Liver (tissue), 9 donors: ENCODE measurements around the gene MVB12B. TPM values are rescaled to one million over a fixed set of nuclear protein-coding genes. Genes with fewer than 3 reads are reported as not detected.

Source experiments
- DNase-seq: peaks from one replicate; pipeline ENCODE4 v3.0.0-alpha.2; 2017; ENCODE audit warnings: low spot score
- H3K27ac ChIP-seq, 2 donors: one replicate each; pipeline ENCODE4 v1.7.0; 2013; ENCODE audit warnings: inconsistent platforms in 2 of 2, low read length in 2 of 2, control low read depth in 1 of 2, low read depth in 1 of 2, mild to moderate bottlenecking in 1 of 2
- H3K27me3 ChIP-seq, 4 donors: one replicate each; pipeline versions ENCODE4 v1.6.1 to v1.7.0; 2013; ENCODE audit warnings: low read length in 3 of 4, inconsistent platforms in 1 of 4, mild to moderate bottlenecking in 1 of 4, moderate library complexity in 1 of 4; ENCODE audit not compliant: control insufficient read depth in 4 of 4, insufficient read depth in 4 of 4
- H3K36me3 ChIP-seq, 4 donors: one replicate each; pipeline versions ENCODE4 v1.6.1 to v1.7.0; 2013; ENCODE audit warnings: low read length in 3 of 4, mild to moderate bottlenecking in 3 of 4, low read depth in 1 of 4, moderate library complexity in 1 of 4; ENCODE audit not compliant: control insufficient read depth in 4 of 4, insufficient read depth in 3 of 4
- H3K4me1 ChIP-seq, 4 donors: one replicate each; pipeline versions ENCODE4 v1.6.1 to v1.7.0; 2013; ENCODE audit warnings: low read length in 3 of 4, mild to moderate bottlenecking in 3 of 4, moderate library complexity in 1 of 4; ENCODE audit not compliant: control insufficient read depth in 4 of 4, insufficient read depth in 4 of 4
- H3K4me3 ChIP-seq, 3 donors: one replicate each; pipeline versions ENCODE4 v1.6.1 to v1.7.0; 2013; ENCODE audit warnings: low read length in 3 of 3, control low read depth in 1 of 3, low read depth in 1 of 3, mild to moderate bottlenecking in 1 of 3
- H3K9ac ChIP-seq, 2 donors: one replicate each; pipeline ENCODE4 v1.7.0; 2013; ENCODE audit warnings: low read length in 2 of 2, mild to moderate bottlenecking in 2 of 2, moderate library complexity in 2 of 2, control low read depth in 1 of 2, low read depth in 1 of 2
- H3K9me3 ChIP-seq, 4 donors: one replicate each; pipeline versions ENCODE4 v1.6.1 to v1.7.0; 2013; ENCODE audit warnings: low read length in 3 of 4; ENCODE audit not compliant: control insufficient read depth in 4 of 4
- FOXA2 ChIP-seq: IDR thresholded peaks from 2 replicates; pipeline ENCODE4 v1.6.1; 2016; ENCODE audit warnings: antibody characterized with exemption
- GABPA ChIP-seq, 2 donors: IDR thresholded peaks in 1 of 2; conservative IDR thresholded peaks in 1 of 2; 2 replicates each; pipeline ENCODE4 v1.6.1; 2016; ENCODE audit warnings: antibody characterized with exemption in 2 of 2, mild to moderate bottlenecking in 1 of 2, moderate library complexity in 1 of 2
- HNF4A ChIP-seq, 2 donors: conservative IDR thresholded peaks; 2 replicates each; pipeline ENCODE4 v1.6.1; 2016; ENCODE audit warnings: antibody characterized with exemption in 2 of 2, mild to moderate bottlenecking in 2 of 2
- JUND ChIP-seq, 2 donors: IDR thresholded peaks; 2 replicates each; pipeline ENCODE4 v1.6.1; 2016; ENCODE audit warnings: antibody characterized with exemption in 2 of 2
- NR2F2 ChIP-seq: IDR thresholded peaks from 2 replicates; pipeline ENCODE4 v1.6.1; 2016; ENCODE audit warnings: antibody characterized with exemption
- RAD21 ChIP-seq, 2 donors: IDR thresholded peaks; 2 replicates each; pipeline ENCODE4 v1.6.1; 2016; ENCODE audit warnings: antibody characterized with exemption in 2 of 2, mild to moderate bottlenecking in 2 of 2
- REST ChIP-seq: IDR thresholded peaks from 2 replicates; pipeline ENCODE4 v1.6.1; 2016; ENCODE audit warnings: antibody characterized with exemption, mild to moderate bottlenecking
- RXRA ChIP-seq, 2 donors: IDR thresholded peaks; 2 replicates each; pipeline ENCODE4 v1.6.1; 2017 to 2018; ENCODE audit warnings: antibody characterized with exemption in 2 of 2, mild to moderate bottlenecking in 1 of 2
- SP1 ChIP-seq: IDR thresholded peaks from 2 replicates; pipeline ENCODE4 v1.6.1; 2018; ENCODE audit warnings: antibody characterized with exemption, mild to moderate bottlenecking
- TAF1 ChIP-seq: conservative IDR thresholded peaks from 2 replicates; pipeline ENCODE4 v1.6.1; 2016; ENCODE audit warnings: antibody characterized with exemption, mild to moderate bottlenecking
- YY1 ChIP-seq: IDR thresholded peaks from 2 replicates; pipeline ENCODE4 v1.6.1; 2016; ENCODE audit warnings: antibody characterized with exemption, mild to moderate bottlenecking
- WGBS: extraction: QIAGEN DNeasy Blood & Tissue Kit; methylation state at CpG from one replicate; pipeline ENCODE4 v1.1.7; 2013; 5-methylcytosine and 5-hydroxymethylcytosine counted together
- polyA plus RNA-seq, 2 donors: library from polyadenylated mRNA; stranded (reverse) in 1 of 2; unstranded in 1 of 2; fragments of 200-250 nt in 1 of 2; fragments of >200 nt in 1 of 2; fragmentation: Nextera tagmentation in 1 of 2; extraction: Ambion mirVana in 1 of 2; gene quantifications; one replicate each; pipeline versions ENCODE4 v1.2.1 to v1.2.3, GENCODE V29; 2013 to 2015
- total RNA-seq, 2 donors: library from RNA; depleted of rRNA; stranded (reverse); fragments of >200 nt; gene quantifications; one replicate each; pipeline ENCODE4 v1.2.3, GENCODE V29; 2014
- TF ChIP-seq, protein P1 (sequence below): IDR thresholded peaks from 2 replicates; pipeline ENCODE4 v1.6.1; 2016; ENCODE audit warnings: antibody characterized with exemption
- TF ChIP-seq, protein P2 (sequence below): fragments of 150-350 bp; IDR thresholded peaks from 2 replicates; pipeline ENCODE4 v1.5.1; 2017; ENCODE audit warnings: improper control_type of control experiment, low read depth, low read length; ENCODE audit not compliant: missing input control
- donor health status: healthy.
- donor health status: healthy.
- donor health status: healthy.
- donor health status: healthy.
- donor health status: healthy.

Gene MVB12B
- total and polyA plus RNA-seq, 4 donors: 5.3 to 12.4 (median 8.4) TPM

DNA sequence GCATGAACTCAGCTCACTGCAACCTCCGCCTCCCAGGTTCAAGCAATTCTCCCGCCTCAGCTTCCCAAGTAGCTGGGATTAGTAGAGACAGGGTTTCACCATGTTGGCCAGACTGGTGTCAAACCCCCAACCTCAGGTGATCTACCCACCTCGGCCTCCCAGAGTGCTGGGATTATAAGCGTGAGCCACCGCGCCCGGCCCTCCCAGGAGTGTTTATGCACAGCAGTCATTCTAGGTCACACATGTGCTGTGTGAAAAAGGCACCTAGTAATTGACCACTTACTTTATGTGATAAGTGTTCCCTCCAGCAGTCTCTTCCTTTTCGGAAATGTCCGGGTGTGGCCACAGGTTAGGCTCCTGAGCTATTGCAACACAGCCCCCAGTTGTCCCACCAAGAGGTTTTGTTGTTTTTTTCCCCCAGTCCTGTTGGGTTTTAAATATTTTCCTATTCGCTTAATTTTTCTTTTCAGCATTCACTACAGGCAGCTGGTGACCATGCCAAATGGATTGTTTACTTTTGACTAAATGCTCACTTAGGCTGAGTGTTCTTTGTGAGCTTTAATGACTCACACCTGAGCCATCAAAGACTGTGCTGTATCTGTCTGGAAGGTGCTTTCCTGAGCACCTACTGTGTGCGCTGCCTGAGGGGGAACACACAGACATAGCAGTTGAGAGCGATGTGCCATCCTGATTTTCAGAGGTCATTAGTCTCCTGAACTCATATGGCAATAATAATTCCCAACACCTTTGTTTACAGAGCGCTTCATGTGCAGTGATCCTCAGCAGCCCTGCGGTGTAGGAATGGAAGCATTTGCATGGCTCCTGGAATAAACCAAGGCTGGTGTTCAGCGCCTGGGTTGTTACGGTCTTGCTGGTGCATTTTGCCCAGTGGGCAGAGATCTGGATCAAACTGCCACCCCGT, 94.3 kb downstream of the MVB12B start:
- Histone ChIP-seq H3K9ac (no peak overlapping the region), H3K4me1 (no peaks in the 10 kb centered on the region), H3K36me3 (peaks cover 5 to 18% (median 13%) of the 10 kb centered on the region in 4 donors), H3K27me3 (no peaks in the 10 kb centered on the region), H3K27ac (no peak overlapping the region), H3K9me3 (no peaks in the 10 kb centered on the region), H3K4me3 (no peak overlapping the region)
- TF ChIP-seq, protein P1, sequence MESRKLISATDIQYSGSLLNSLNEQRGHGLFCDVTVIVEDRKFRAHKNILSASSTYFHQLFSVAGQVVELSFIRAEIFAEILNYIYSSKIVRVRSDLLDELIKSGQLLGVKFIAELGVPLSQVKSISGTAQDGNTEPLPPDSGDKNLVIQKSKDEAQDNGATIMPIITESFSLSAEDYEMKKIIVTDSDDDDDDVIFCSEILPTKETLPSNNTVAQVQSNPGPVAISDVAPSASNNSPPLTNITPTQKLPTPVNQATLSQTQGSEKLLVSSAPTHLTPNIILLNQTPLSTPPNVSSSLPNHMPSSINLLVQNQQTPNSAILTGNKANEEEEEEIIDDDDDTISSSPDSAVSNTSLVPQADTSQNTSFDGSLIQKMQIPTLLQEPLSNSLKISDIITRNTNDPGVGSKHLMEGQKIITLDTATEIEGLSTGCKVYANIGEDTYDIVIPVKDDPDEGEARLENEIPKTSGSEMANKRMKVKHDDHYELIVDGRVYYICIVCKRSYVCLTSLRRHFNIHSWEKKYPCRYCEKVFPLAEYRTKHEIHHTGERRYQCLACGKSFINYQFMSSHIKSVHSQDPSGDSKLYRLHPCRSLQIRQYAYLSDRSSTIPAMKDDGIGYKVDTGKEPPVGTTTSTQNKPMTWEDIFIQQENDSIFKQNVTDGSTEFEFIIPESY: no peak
- TF ChIP-seq SP1: no peak
- no peak for TF ChIP-seq REST
- no peak for TF ChIP-seq JUND (IDR thresholded peaks at IDR 0.05)
- TF ChIP-seq HNF4A (conservative IDR thresholded peaks at IDR 0.05): no peak
- TF ChIP-seq TAF1: no peak
- no peak for TF ChIP-seq YY1
- no peak for TF ChIP-seq RXRA (IDR thresholded peaks at IDR 0.05)
- TF ChIP-seq, protein P2, sequence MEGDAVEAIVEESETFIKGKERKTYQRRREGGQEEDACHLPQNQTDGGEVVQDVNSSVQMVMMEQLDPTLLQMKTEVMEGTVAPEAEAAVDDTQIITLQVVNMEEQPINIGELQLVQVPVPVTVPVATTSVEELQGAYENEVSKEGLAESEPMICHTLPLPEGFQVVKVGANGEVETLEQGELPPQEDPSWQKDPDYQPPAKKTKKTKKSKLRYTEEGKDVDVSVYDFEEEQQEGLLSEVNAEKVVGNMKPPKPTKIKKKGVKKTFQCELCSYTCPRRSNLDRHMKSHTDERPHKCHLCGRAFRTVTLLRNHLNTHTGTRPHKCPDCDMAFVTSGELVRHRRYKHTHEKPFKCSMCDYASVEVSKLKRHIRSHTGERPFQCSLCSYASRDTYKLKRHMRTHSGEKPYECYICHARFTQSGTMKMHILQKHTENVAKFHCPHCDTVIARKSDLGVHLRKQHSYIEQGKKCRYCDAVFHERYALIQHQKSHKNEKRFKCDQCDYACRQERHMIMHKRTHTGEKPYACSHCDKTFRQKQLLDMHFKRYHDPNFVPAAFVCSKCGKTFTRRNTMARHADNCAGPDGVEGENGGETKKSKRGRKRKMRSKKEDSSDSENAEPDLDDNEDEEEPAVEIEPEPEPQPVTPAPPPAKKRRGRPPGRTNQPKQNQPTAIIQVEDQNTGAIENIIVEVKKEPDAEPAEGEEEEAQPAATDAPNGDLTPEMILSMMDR: no peak
- TF ChIP-seq GABPA (IDR thresholded peaks at IDR 0.05 in 1 of 2, conservative IDR thresholded peaks at IDR 0.05 in 1 of 2): no peak
- TF ChIP-seq FOXA2: no peak
- TF ChIP-seq NR2F2: no peak
- TF ChIP-seq RAD21 (IDR thresholded peaks at IDR 0.05): no peak
- 93% methylated on average over 17 of the region's 17 CpGs for WGBS
- no peak for DNase-seq
